Transverse colon (tissue), 4 donors: Measurements from ENCODE around the gene SPDYC.

Experiments
- EP300 ChIP-seq: sonication (generic); formaldehyde crosslinking; IDR thresholded peaks from one replicate; pipeline ENCODE4 v1.6.1; 2017; ENCODE audit warnings: antibody characterized with exemption, low read depth
- POLR2A ChIP-seq: fragments of 450-650 bp; IDR thresholded peaks from one replicate; pipeline ENCODE4 v1.6.1; 2016; ENCODE audit warnings: antibody characterized with exemption, mild to moderate bottlenecking, moderate library complexity
- POLR2AphosphoS5 ChIP-seq, 3 donors: sonication (generic); formaldehyde crosslinking; IDR thresholded peaks; one replicate each; pipeline ENCODE4 v1.6.1; 2016; ENCODE audit warnings: antibody characterized with exemption in 3 of 3
- TF ChIP-seq, protein P1 (sequence below), 5 experiments: fragments of 200-600 bp in 3 of 5; fragments of 450-650 bp in 2 of 5; sonication (generic) in 3 of 5; IDR thresholded peaks; 1 replicate in 2 of 5; 2 replicates in 3 of 5; pipeline ENCODE4 v1.5.1; 2016 to 2017; ENCODE audit warnings: antibody characterized with exemption in 5 of 5, inconsistent platforms in 3 of 5, mild to moderate bottlenecking in 2 of 5, moderate library complexity in 1 of 5

DNA sequence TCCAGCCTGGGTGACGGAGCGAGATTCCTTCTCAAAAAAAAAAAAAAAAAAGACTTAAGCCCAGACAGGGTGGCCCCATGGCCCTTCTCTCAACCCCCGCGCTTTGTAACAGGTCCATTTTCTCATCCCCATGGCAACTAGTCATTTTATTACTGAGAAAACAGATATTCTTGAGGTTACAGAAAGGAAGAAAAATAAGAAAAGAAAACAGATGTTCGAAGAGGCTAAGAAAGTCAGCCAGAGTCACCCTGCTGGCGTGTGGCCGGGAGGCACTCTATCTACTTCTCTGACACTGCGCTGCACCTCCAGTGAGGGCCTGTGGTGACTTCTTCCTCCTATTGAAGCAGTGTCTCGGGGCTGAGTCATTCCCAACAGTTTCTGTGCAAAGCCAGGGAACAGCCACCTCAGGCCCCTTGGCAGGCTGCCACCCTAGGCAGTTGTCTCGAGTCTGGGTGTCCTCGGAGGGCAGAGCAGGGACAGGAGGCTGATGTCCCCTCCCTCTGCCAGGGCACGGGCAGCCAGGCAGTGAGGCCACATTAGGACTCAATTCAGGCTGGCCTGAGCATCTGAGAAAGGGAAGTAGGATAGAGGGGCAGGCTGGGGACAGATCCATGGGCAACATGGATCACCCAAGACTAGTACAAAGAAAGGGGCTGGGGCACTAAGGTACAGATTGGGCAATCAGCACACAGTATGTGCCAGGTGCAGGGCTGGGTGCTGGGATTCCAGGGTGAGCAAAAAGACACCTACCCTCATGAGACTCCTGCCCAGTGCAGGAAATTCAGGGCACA lies 19.3 kb upstream of the SPDYC start:
- TF ChIP-seq, protein P1, sequence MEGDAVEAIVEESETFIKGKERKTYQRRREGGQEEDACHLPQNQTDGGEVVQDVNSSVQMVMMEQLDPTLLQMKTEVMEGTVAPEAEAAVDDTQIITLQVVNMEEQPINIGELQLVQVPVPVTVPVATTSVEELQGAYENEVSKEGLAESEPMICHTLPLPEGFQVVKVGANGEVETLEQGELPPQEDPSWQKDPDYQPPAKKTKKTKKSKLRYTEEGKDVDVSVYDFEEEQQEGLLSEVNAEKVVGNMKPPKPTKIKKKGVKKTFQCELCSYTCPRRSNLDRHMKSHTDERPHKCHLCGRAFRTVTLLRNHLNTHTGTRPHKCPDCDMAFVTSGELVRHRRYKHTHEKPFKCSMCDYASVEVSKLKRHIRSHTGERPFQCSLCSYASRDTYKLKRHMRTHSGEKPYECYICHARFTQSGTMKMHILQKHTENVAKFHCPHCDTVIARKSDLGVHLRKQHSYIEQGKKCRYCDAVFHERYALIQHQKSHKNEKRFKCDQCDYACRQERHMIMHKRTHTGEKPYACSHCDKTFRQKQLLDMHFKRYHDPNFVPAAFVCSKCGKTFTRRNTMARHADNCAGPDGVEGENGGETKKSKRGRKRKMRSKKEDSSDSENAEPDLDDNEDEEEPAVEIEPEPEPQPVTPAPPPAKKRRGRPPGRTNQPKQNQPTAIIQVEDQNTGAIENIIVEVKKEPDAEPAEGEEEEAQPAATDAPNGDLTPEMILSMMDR (IDR thresholded peaks at IDR 0.05): peak in 2 of 5 experiments; percentile 26 to 36
- TF ChIP-seq EP300 (no peak), POLR2A (peak; percentile 13), POLR2AphosphoS5 (IDR thresholded peaks at IDR 0.05) (peak in 2 of 3 donors; percentile 5 to 26)
